IPS-15b (cell line): ENCODE results near the gene SPATA7.

Experiments used
- H3K27me3 ChIP-seq: one replicate; pipeline ENCODE4 v1.6.1; 2013; ENCODE audit warnings: low read length; ENCODE audit not compliant: control insufficient read depth, insufficient read depth
- H3K36me3 ChIP-seq: one replicate; pipeline ENCODE4 v1.6.1; 2013; ENCODE audit warnings: low read length; ENCODE audit not compliant: control insufficient read depth, insufficient read depth
- H3K4me1 ChIP-seq: one replicate; pipeline ENCODE4 v1.6.1; 2013; ENCODE audit warnings: mild to moderate bottlenecking, low read length; ENCODE audit not compliant: control insufficient read depth, insufficient read depth
- H3K4me3 ChIP-seq: one replicate; pipeline ENCODE4 v1.5.1; 2013; ENCODE audit warnings: low read depth, low read length
- H3K9ac ChIP-seq: one replicate; pipeline ENCODE4 v1.6.1; 2013; ENCODE audit warnings: low read depth, mild to moderate bottlenecking, low read length
- H3K9me3 ChIP-seq: one replicate; pipeline ENCODE4 v1.6.1; 2013; ENCODE audit warnings: mild to moderate bottlenecking, low read length; ENCODE audit not compliant: control insufficient read depth, insufficient read depth

The SPATA7 gene

DNA sequence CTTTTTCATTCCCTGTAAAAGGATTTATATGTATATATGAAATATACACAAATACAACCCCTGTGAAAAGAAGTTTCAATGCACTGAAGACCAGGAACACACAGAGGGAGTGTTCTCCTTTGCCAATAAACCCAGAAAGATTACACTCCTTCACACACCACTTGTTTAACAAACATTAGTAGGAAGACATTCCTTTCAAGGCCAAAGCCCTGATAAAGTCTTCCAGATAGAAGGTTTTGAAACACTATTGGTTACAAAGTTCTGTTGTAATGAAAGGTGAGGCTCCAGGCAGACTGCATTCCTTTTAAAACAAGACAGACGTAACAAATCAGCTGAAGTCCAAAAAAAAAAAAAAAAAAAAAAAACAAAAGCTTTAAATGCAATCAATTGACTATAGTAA is 88.3 kb downstream of the SPATA7 start:
- no peaks in the 10 kb centered on the region for H3K9me3 ChIP-seq
- H3K4me1 ChIP-seq, result no peaks in the 10 kb centered on the region
- peaks cover 5% of the 10 kb centered on the region for H3K36me3 ChIP-seq
- no peaks in the 10 kb centered on the region for H3K27me3 ChIP-seq
- no peak overlapping the region for H3K4me3 ChIP-seq
- H3K9ac ChIP-seq, result no peak overlapping the region

DNA sequence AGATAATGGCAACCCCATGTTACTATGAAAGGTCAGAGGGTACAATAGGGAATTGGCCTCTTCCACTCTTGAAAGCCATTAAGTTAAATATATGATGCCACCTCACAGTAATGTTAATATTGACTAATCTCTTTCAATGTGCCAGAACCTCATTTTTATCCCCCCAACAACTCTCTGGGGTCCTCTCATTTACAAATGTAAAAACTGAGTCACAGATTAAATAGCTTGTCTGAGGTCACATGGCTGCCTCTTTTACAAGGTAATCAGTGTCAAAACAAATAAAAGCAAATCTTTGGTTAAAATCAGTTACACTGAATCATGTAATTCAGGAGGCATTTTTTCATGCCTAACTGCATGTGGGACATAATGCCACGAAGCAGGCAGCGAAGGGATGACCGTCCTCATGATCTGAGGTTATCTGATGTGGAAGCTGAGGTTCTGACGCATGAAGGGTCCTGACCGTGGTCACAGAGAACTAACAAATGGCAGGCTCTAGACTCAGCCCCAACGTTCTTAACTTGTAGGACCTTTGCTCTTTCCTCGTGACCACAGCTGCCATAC is 90.8 kb downstream of the SPATA7 start:
- Histone ChIP-seq H3K27me3 (no peaks in the 10 kb centered on the region), H3K9me3 (no peaks in the 10 kb centered on the region), H3K4me3 (no peak overlapping the region), H3K36me3 (no peaks in the 10 kb centered on the region), H3K9ac (no peak overlapping the region), H3K4me1 (no peaks in the 10 kb centered on the region)

DNA sequence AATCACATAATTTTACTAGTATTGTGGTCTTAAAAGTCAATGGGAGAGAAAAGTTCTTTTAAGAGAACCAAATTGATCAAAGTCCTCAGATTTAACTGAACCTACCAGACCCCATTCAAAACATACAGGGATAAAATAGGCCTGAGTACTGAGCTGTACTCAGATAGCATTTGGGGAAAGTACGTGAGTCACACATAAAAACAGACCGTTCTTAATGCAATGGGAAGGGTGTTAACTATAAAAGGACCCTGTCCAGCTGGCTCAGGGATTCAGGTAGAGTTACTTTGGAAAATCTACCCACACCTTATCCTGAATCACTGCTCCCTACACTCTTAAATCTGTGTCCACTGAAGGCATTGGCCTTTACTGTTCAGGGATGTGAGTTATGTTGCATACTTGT is 91.4 kb downstream of the SPATA7 start:
- Histone ChIP-seq H3K9me3 (no peaks in the 10 kb centered on the region), H3K4me3 (no peak overlapping the region), H3K9ac (no peak overlapping the region), H3K4me1 (peaks cover 4% of the 10 kb centered on the region), H3K36me3 (no peaks in the 10 kb centered on the region), H3K27me3 (no peaks in the 10 kb centered on the region)

DNA sequence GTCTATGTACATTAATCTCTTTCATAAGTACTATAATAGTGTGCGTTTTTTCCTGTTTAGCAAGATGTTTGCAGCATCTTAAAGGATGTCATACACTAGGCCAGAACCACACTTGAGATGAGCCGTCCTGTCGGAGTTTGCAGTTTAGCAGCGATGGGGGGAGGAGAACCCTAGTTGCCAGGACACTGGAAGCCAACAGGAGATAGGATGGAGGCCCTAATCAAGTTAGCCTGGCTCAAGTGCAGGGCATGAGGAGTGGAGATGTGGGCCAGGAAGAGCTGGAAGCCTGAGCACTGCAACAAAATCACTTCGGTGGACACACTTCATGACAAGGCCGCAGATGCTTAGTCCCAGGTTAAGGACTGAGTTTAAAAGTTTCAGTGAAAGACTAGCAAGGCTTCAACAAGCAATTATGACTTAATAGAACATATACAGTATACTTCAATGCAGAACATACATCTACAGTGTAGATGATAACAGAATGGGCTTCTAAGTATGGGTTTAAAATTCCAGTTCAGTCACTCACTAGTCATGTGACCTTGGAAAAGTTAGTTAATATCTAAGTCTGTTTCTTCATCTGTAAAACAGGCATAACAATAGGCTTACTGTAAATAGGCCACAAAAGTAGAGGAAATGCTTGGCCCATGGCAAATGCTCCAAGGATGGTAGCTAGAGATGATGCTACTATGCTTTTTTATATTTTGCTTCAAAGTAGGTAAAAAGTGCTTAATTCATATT is 92.2 kb downstream of the SPATA7 start:
- H3K27me3 ChIP-seq, result no peaks in the 10 kb centered on the region
- H3K9me3 ChIP-seq, result no peaks in the 10 kb centered on the region
- no peak overlapping the region for H3K4me3 ChIP-seq
- H3K36me3 ChIP-seq, result no peaks in the 10 kb centered on the region
- H3K4me1 ChIP-seq, result peaks cover 8% of the 10 kb centered on the region
- no peak overlapping the region for H3K9ac ChIP-seq

DNA sequence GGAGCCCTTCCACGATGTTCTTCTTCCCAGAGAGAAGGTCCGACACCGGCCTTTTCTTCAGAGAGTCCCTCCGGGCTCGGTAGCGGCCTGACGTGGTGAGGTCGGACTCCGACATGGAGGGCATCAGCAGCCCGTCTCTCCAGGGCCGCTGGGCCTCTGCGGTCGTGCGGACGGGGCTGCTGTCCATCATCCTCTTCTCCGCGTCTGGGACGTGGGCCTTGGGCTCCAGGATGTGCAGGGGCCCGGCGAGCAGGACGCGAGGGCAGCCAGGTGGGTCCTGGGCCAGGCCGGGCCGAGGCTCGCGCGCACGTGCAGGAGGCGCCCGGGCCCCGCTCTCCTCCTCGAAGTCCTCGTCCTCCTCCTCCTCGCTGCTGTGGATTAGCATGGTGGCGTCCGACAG is 93.5 kb downstream of the SPATA7 start:
- no peak overlapping the region for H3K9ac ChIP-seq
- no peaks in the 10 kb centered on the region for H3K36me3 ChIP-seq
- no peaks in the 10 kb centered on the region for H3K27me3 ChIP-seq
- no peaks in the 10 kb centered on the region for H3K9me3 ChIP-seq
- no peak overlapping the region for H3K4me3 ChIP-seq
- H3K4me1 ChIP-seq, result peaks cover 11% of the 10 kb centered on the region

DNA sequence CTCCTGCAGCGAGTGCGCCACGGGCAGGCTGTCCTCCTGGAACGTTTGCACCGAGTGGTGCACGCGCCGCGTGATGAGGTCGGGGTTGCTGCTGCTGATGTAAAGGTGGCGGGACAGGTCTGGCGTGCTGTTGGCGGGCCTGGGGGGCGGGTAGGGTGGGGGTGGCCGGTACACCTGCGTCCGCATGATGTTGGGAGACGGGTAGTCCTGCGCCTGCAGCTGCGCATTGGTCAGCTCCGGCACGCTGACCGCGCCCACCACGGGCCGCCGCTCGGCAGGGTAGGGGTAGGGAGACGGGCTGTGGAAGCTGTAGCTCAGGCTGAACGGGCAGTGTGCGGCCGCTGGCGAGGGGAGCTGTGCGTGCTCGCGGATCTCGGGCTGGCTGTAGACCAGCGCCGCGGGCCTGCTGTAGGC is 94.1 kb downstream of the SPATA7 start:
- no peaks in the 10 kb centered on the region for H3K27me3 ChIP-seq
- no peak overlapping the region for H3K9ac ChIP-seq

DNA sequence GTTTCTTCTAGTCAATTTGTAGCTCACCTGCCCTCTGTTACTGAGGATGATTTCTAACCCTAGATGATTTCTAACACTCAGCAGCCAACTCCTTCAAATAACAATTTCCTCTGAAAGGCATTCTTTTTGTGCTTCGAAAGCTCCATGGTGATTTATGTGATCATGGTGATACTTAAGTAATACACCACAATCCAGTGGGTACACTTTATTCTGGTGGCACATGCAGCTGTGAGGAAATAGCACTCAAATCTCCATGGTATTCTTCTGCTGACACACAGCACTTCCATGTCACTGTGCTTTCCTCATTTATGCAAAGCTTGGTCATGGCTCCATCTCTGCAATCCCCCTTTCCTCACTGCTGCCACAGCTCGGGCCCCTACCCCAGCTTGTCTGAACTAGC is 95.6 kb downstream of the SPATA7 start:
- no peak overlapping the region for H3K4me3 ChIP-seq
- no peaks in the 10 kb centered on the region for H3K9me3 ChIP-seq
- peaks cover 11% of the 10 kb centered on the region for H3K4me1 ChIP-seq
- no peak overlapping the region for H3K9ac ChIP-seq
- no peaks in the 10 kb centered on the region for H3K27me3 ChIP-seq
- H3K36me3 ChIP-seq, result no peaks in the 10 kb centered on the region

More for the DNA sequence above, 94.1 kb downstream of the SPATA7 start:
- no peaks in the 10 kb centered on the region for H3K9me3 ChIP-seq
- H3K4me3 ChIP-seq, result no peak overlapping the region
- peaks cover 11% of the 10 kb centered on the region for H3K4me1 ChIP-seq
- no peaks in the 10 kb centered on the region for H3K36me3 ChIP-seq

DNA sequence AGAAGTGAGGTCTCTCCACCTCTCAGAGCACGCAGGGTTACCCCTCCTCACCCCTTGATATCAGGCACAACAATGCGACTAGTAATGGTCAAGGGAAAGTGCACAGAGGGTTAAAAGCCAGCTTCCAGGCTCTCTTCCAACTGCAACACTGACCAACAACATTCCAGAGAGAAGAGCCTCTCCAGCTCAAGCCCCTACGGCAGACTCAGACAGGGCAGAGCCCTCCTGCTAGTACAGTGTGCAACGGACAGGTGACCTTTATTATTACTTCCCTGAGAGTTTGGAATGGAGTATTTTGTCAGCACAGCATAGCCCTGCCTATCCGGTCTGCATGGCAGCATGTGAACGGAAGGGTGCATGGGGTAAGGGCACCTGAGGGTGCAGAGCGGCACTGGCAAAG is 96.3 kb downstream of the SPATA7 start:
- Histone ChIP-seq H3K9me3 (no peaks in the 10 kb centered on the region), H3K9ac (peak overlapping the region; percentile 10), H3K4me3 (no peak overlapping the region), H3K36me3 (no peaks in the 10 kb centered on the region), H3K27me3 (no peaks in the 10 kb centered on the region), H3K4me1 (peaks cover 11% of the 10 kb centered on the region)

DNA sequence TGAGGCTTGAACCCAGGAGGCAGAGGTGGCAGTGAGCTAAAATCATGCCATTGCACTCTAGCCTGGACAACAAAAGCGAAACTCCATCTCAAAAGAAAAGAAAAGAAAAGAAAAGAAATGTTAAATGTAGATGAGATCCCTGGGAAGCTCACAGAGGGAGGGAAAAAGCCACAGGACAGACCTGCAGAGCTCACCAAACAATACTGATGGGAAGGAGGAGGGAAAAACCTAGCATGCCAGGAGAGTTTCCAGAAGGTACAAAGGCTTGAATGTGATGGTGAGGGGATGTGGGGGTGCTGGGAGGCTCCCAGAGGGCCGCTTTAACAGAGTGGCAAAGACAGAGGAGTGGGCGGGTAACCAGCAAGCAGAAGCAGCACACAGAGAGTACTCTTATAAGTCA is 97.1 kb downstream of the SPATA7 start:
- Histone ChIP-seq H3K9ac (no peak overlapping the region), H3K4me1 (peaks cover 11% of the 10 kb centered on the region), H3K4me3 (no peak overlapping the region), H3K9me3 (no peaks in the 10 kb centered on the region), H3K36me3 (no peaks in the 10 kb centered on the region), H3K27me3 (no peaks in the 10 kb centered on the region)
